ENCODE data around the gene SLC27A4.

Gene SLC27A4

DNA sequence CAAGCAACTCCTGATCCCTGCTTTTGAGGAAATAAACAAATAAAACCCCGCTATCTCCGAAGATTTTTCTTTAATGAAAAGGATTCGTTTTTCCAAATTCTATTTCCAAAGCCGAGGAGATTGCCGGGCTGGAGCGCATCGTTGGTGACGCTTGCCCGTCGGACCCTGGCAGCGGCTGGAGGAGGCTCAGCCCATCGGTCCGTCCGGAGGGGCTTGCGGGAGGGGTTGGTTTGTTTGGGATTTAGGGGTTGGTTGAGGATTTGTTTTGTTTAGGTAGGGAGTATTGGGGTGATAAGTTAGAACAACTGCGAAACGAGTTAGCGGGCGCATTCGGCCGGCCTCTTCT is 51.6 kb downstream of the SLC27A4 start:
- DNase-seq (ENCODE audit: low read depth) = no peak

DNA sequence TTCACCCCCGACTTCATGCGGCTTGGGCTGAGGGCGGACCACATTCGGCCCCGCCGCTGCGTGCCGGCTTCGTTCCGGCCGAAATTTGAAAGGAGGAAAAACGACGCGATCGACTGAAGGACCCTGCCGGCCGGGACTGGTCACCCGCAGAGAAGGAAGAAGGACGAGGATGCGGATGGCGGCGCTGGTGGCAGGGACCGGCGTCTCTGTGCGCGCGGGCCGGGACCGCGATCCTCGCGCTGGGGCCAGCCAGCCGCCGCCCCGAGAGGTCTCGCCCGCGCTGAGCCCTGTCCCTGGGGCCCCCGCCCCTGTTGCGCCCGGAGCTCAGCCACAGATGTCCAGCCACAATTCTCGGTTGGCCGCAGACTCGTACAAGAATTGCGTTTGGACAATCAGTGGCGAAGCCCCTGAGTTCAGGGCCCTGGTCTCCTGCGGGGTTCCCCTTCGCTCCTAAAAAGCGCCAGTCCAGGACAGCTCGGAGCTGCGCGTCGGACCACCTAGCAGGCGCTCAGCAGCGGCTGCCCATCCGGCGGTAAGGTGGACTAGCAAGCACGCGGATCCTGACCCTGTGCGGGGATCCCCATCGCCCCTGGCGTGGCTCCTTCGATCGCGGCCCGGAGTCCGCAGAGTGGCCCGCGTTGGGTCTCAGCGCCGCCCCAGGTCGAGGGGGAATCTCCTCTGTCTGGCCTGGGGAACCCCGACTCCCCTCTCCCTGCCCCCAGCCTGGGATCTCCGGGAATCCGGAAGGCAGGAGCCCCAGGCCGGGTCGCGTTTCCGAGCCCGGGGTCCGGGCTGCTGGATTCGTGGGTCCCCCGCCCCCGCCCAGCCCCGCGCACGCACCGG is 52.2 kb downstream of the SLC27A4 start:
- DNase-seq (ENCODE audit: low read depth) = no peak

DNA sequence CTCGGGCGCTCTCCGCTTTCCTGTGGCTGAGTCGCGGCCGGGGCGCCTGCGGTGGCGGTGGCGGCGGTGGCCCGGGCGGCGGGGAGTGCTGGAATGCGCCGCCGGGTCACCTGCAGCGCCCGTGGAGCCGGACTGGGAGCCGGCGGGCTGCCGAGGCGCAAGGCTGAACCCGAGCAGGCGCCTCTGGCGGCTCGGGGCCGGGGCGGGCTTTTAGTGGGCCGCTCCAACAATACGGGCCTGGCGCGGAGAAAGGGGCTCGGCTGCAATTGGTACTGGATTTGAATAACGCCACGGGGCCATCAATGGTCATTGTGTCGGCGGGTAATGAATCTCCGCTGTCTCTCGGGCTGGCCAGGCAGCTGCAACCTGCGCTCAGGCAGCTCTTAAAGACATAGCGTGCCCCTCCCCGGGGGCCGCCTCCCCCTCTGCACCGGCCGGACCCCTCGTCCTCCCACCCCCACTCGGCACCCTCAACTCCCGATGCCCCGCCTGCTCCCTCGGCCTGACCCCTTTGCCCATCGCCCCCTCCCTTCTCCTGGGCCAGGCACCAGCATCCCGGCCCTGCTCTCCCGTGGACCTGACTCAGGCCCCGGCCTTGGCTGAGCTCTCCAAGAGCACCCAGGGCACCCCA is 52.9 kb downstream of the SLC27A4 start:
- DNase-seq (ENCODE audit: low read depth) = no peak

DNA sequence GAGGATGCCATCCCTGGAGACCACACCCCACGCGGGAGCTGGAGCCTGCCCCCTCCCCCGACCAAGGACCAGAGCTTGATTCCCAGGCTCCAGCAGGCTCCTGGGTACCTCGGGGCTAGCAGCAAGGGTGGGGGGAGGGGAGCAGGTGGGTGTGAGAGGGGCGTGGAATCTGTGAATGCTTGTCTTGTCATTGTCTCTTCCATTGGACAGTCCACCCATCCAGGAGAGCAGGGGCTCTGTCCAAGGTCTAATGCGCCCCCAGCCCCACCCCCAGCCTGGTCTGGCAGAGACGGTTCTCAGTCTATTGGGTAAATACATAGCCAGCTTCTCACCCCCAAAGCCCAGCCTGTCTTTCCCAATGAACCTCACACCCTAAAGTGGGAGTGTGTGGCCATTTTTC is 53.6 kb downstream of the SLC27A4 start:
- DNase-seq (ENCODE audit: low read depth) = no peak

DNA sequence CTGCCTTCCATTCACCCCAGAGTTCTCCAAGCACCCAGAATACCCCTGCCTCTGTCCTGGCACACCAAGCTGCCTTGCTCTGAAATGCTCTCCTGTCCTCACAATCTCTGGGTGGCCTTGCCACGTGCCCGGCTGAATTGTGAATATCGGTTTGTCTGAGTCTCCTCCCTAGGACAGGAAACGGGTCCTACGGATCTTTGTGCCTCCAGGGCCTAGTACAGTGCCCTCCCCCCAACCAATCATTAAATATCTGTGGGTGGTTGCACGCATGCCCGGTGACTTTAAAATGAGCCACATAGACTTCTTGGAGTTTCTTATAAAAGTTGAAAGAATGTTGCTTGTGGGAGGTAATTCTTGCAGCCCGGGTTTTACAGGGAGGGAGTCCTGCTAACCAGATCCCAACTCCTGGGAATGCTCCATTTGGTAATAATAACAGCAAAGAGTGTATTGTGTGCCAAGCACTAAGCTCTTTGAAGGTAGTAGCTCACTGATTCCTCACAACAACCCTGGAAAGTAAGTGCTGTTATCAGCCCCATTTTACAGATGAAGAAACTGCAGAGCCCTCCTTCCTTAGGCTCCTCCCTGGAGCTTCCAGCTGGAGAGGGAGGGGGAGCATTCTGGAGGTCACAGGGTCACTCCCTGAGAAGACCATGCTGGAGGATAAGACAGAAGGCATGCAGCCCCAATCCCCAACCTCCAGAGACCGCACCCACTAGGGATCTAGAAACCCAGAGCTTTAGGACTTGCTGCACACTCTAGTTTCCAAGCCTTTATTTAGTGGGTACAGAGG is 54.2 kb downstream of the SLC27A4 start:
- no peak for DNase-seq (ENCODE audit: low read depth)

DNA sequence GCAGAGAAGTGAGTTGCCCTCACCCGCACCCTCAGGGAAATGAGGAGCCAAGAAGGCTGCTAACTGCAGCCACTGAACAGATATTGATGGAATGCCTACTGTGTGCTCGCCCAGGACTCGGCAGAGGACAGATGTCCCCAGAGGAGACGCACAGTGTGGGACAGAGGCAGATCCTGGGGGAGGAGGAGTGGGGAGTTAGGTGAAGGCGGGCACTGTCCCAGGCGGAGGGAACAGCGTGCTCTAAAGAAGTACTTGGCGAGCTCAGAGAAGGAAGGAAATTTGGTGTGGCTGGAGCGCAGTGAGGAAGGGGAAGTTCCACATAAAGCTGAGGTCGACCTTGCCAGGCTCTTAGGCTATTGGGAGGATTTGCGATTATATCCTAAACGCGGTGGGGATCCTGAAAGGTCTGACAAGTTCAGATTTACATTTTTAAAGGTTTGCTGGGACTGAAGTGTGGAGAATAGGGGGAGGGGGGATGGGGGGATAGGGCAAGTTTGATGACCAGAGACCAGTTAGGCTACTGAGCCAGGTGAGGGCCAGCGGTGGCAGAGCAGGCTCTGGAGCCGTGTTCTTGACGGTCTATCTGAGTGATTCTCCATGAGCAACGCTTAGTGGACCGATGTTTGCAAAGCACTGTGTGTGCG is 56.8 kb downstream of the SLC27A4 start:
- no peak for DNase-seq (ENCODE audit: low read depth)

DNA sequence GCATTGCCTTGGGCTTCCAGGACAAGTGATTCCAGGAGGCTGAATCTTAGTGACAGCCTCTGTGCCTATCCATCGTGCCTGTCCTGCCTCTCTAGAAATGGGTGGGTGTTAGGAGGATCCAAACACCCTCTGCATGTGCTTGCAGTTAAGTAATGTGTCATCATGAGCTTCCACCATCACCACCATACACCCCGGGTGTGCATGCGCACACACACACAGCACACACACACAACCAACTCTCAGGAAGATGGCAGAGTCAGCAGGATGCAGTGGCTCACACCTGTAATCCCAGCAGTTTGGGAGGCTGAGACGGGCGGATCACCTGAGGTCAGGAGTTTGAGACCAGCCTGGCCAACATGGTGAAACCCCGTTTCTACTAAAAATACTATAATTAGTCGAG is 57.5 kb downstream of the SLC27A4 start:
- no peak for DNase-seq (ENCODE audit: low read depth)

DNA sequence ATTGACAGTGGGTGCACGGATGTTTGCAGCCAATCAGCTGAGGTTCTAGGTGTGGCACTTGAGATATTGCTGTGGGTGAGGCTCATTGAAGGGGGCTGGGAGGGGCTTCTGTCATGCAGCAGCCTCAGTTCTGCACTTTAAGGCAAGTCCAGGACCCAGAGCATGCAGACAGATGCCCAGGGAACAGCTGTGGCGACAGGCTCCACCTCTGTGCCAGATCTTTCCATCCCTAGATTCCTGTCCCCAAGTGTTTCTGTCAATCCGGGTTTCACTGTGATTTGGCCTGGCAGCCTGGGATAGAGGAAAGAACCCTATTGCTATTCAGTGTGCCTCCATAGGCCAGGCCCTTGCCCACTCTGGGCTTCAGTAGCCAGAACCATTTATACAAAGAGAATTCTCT is 59.5 kb downstream of the SLC27A4 start:
- no peak for DNase-seq (ENCODE audit: low read depth)

DNA sequence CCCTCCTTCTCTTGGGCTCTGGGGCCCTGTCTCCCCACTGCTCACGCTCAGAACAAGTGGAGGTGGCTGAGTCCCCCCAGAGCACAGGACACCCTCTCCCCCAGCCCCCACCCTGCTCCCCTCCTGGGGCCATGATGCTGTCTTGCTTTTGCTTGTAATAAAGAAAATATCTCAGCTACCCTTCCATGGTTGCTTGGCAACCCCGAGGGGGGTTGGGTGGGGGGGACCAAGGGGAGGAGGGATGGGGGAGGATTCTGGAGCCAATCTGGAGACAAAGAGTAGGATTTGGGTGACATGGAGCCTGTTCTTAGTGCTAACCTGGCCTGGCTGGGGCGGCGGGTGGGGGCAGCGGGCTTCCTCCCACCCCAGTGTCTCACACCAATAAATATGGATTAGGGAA is 64.2 kb downstream of the SLC27A4 start:
- DNase-seq (ENCODE audit: low read depth) = no peak

DNA sequence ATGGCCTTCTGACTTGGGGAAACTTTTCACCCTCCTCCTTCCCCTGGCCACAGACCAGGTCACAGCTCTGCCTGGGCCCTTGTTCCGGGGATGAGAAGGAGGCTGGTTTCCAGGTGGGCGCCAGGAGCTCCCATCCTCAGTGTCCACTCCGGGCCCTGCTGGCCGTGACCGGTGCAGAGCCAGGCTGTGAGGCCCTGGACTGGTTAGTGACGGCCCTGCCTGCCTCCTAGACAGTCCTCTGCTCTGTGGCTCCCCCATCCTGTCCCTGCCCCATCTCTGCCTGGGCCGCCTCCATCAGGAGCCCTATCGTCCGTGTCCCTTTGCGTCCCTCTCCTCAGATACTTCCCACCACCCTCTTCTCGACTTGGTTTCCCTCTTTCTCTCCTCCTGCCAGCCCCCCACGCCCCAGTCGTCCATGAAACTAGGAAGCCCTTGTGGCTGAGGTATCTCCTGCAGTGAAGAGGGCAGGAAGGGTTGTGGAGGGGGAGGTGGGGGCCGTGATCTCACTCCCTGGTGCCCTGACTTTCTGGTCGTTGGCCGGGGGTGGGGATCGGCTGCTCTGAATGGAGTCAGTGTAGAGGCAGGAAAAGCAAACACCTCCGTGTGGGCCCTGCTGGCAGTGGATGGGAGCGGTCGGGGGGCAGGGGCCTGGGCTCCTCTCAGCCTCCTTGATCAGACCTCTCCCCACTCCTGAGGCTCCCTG is 64.9 kb downstream of the SLC27A4 start:
- DNase-seq (ENCODE audit: low read depth) = no peak

DNA sequence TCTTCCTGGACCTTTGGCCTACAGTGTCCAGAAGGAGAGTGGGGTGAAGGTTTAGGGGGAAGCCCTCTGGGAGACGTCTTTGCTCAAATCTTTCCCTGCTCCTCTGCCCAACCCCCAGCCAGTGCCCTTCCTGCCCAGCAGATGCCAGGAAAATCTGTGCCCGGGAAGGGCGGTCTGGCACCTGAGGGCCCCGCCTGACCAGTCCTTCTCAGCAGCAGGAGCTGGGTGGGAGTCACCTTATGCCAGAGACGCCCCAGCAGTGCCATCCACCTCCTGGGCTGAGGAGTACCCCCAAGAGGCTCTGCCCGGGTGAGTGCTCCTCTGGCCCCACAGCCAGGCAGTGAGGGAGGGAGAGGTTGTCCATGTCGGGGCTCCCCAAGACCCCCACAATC is 65.4 kb downstream of the SLC27A4 start:
- no peak for DNase-seq (ENCODE audit: low read depth)

DNA sequence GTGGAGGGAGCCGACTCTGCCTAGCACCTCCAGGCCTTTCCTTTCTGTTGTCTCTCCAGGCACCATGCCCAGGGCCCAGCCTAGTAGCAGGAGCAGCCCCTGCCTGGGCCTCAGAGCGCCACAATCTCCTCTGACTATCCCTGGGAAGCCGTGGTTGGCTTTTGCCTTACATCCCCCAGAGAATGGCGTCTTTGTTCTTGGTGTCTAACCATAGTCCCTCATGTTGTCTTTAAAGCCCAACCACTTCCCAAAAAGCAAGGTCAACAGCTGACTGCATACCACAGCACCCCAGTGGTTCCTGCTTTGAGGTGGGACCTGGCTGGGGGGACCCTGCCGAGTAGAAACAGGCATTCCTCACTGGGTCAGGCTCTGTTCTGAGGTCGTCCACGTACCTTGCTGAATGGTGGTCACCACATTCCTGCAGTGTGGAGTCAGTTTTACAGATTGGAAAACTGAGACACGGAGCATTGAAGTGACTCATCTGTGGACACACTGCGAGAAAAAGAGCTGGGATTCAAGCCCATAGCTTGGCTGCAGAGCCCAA is 66.6 kb downstream of the SLC27A4 start:
- no peak for DNase-seq (ENCODE audit: low read depth)

DNA sequence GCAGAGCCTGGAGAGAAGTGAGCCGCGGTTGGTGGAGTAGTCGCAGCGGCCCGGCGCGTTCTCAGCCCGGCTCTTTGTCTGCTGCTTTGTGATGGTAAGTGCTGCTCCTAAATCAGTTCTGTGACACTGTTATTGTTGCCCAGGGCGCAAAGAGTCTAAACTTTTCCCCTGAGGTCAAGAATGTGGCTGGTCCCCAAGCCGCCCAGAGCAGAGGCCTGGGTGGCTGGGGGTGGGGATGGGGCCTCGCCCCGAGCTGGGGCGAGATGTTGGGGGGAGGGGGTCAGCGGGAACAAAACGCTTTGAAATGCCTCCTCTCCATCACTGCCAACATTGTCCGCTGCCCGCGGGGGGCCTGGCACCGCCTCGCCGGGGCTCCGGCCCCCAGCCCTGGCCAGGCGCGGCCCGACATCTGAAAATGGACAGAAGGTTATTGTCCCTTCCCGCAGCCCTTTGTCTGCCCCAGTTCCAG is 68.7 kb downstream of the SLC27A4 start:
- no peak for DNase-seq (ENCODE audit: low read depth)

DNA sequence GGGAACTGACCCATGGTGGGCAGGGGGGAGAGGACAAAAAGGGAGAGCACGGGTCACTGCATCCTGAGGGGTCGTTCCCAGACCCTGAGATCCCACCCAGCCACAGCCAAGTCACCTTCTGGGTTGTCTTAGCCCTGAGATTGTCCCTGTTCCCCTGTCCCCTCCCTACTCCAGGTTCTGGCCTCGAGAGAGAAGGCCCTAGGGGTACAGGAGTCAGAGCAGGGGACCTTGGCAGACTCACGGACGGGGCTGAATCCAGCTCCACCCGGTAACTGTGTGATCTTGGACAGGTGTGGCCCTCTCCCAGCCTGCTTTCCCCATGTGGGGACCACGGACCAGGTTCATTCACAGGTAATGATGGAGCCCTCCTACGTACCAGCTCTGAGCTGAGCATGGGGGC is 69.1 kb downstream of the SLC27A4 start:
- no peak for DNase-seq (ENCODE audit: low read depth)

DNA sequence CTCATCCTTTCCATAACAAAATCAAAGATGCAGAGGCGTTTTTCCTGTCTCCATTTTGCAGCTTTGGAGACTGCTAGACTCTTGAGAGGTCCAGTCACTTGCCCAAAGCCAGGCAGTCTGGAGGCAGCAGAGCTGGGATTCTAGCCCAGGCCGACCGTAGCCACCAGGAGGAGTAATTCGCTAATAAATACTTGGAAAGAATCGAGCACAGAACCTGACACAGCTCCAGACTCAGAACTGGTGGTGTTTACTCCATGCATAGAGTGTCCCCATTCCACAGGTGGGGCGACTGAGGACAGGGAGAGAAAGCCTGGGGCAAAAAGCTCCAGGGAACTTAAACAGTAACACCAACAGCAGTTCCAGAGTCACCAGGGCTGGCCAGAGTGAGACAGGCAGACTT is 69.7 kb downstream of the SLC27A4 start:
- DNase-seq (ENCODE audit: low read depth) = no peak
